HG03103 (cell line): ENCODE data around the gene TAS2R4.
"Not testable (repeated sequence)": the region's sequence is repeated elsewhere in the genome, so short reads cannot be mapped to it uniquely, and the experiment has no call there.

Experiments
- ATAC-seq: cut with Tn5 transposase; IDR thresholded peaks from one replicate; pipeline ENCODE4 v1.9.1; 2021; ENCODE audit warnings: low read depth; ENCODE audit not compliant: unreplicated experiment

TAS2R4 gene

DNA sequence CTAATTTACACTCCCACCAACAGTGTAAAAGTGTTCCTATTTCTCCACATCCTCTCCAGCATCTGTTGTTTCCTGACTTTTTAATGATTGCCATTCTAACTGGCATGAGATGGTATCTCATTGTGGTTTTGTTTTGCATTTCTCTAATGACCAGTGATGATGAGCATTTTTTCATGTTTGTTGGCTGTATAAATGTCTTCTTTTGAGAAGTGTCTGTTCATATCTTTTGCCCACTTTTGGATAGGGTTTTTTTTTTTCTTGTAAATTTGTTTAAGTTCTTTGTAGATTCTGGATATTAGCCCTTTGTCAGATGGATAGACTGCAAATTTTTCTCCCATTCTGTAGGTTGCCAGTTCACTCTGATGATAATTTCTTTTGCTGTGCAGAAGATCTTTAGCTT, 46.0 kb downstream of the TAS2R4 start:
- ATAC-seq, result not testable (repeated sequence)
